Measurements from ENCODE around the gene PCLO. TPM values are rescaled to one million over a fixed set of nuclear protein-coding genes. Genes with fewer than 3 reads are reported as not detected.

The PCLO gene
- total RNA-seq, 1 experiment from 2014 or later = 3.0 TPM

DNA sequence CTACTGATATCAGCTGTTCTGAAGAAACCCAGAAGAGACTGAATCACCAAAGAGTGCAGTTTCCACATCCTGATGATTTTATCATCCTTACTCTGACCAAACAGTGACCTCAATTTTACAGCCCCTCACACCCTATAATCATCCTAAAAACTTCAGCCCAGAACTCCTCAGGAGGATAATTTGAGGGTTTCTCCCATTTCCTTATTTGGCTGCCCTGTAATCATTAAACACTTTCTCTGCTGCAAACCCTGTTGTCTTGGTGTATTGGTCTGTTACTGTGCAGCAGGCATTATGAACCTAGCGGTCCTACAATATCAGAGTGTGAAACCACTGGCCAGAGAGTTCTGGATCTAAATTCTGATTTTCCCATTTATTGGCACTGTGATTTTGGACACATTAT, 141.7 kb downstream of the PCLO start (continued):
- TF ChIP-seq STAT6 (CRISPR knock-in tag; conservative IDR thresholded peaks at IDR 0.05; ENCODE audit: low read depth) (no peak), IRF1 (CRISPR knock-in tag; IDR thresholded peaks at IDR 0.05) (no peak), MLX (CRISPR knock-in tag; IDR thresholded peaks at IDR 0.05) (no peak), NFYB (CRISPR knock-in tag; conservative IDR thresholded peaks at IDR 0.05; ENCODE audit: low read depth) (no peak), GTF2I (CRISPR knock-in tag; conservative IDR thresholded peaks at IDR 0.05) (no peak)

DNA sequence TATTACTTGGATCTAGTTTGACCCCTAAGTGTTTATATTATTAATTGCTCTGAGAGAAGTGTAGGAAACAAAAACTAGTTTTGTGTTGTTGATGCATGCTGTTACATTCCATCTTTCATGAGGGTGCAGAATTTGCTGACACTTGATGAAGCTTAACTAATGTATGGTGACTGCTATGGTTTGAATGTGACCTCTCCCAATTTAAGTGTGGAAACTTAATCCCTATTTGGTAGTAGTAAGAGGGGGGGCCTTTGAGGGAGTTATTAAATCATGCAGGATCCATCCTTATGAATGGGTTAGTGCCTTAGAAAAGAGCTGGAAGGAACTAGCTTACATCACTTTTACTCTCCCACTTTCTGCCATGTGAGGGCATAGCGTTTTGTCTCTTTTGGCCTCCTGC, 142.5 kb downstream of the PCLO start:
- ATAC-seq (no peak), DNase-seq (ENCODE audit: low spot score) (no peak)
- Mint-ChIP-seq H3K27me3 (ENCODE audit: low read depth) (no peaks in the 10 kb centered on the region), H3K9me3 (peaks cover 20% of the 10 kb centered on the region), H3K36me3 (peaks cover 8% of the 10 kb centered on the region; the same call in 1 of the 2 replicates), H3K27ac (no peak overlapping the region), H3K4me1 (peaks cover 16% of the 10 kb centered on the region), H3K4me3 (no peak overlapping the region)
- TF ChIP-seq, protein P1, sequence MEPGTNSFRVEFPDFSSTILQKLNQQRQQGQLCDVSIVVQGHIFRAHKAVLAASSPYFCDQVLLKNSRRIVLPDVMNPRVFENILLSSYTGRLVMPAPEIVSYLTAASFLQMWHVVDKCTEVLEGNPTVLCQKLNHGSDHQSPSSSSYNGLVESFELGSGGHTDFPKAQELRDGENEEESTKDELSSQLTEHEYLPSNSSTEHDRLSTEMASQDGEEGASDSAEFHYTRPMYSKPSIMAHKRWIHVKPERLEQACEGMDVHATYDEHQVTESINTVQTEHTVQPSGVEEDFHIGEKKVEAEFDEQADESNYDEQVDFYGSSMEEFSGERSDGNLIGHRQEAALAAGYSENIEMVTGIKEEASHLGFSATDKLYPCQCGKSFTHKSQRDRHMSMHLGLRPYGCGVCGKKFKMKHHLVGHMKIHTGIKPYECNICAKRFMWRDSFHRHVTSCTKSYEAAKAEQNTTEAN (CRISPR knock-in tag; IDR thresholded peaks at IDR 0.05) = no peak
- TF ChIP-seq RELA (CRISPR knock-in tag; IDR thresholded peaks at IDR 0.05; ENCODE audit: borderline replicate concordance) = no peak
- no peak for TF ChIP-seq EMX1 (CRISPR knock-in tag; IDR thresholded peaks at IDR 0.05)
- no peak for TF ChIP-seq TEAD4 (CRISPR knock-in tag; IDR thresholded peaks at IDR 0.05)
- TF ChIP-seq MYBL2 (CRISPR knock-in tag; IDR thresholded peaks at IDR 0.05) = no peak
- TF ChIP-seq IRF2 (CRISPR knock-in tag; IDR thresholded peaks at IDR 0.05; ENCODE audit: borderline replicate concordance, low read depth) = no peak
- TF ChIP-seq AFF4 (CRISPR knock-in tag; IDR thresholded peaks at IDR 0.05; ENCODE audit: borderline replicate concordance) = no peak
- no peak for TF ChIP-seq SMAD3 (CRISPR knock-in tag; IDR thresholded peaks at IDR 0.05; ENCODE audit: borderline replicate concordance)
- no peak for TF ChIP-seq CREM (CRISPR knock-in tag; IDR thresholded peaks at IDR 0.05)
- TF ChIP-seq, protein P2, sequence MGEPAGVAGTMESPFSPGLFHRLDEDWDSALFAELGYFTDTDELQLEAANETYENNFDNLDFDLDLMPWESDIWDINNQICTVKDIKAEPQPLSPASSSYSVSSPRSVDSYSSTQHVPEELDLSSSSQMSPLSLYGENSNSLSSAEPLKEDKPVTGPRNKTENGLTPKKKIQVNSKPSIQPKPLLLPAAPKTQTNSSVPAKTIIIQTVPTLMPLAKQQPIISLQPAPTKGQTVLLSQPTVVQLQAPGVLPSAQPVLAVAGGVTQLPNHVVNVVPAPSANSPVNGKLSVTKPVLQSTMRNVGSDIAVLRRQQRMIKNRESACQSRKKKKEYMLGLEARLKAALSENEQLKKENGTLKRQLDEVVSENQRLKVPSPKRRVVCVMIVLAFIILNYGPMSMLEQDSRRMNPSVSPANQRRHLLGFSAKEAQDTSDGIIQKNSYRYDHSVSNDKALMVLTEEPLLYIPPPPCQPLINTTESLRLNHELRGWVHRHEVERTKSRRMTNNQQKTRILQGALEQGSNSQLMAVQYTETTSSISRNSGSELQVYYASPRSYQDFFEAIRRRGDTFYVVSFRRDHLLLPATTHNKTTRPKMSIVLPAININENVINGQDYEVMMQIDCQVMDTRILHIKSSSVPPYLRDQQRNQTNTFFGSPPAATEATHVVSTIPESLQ (CRISPR knock-in tag; IDR thresholded peaks at IDR 0.05) = no peak
- no peak for TF ChIP-seq ZBTB21 (CRISPR knock-in tag; IDR thresholded peaks at IDR 0.05; ENCODE audit: borderline replicate concordance)
- CTCF ChIA-PET = interaction anchor here (0.7 kb wide), 1 partner anchor 115 kb away, joined by 3 read pairs; no protein-coding TSS in a partner anchor
- POLR2A ChIA-PET = interaction anchor here (0.6 kb wide), 1 partner anchor 30 kb away, joined by 6 read pairs; no protein-coding TSS in a partner anchor

Data from WTC11 (cell line).